LoVo (cell line): ENCODE data around the gene SSH2.

Source experiments
- DNase-seq: peaks from one replicate; pipeline ENCODE4 v3.0.0-alpha.2; 2016; ENCODE audit warnings: low spot score

Gene SSH2

GRCh38 chr17:29607557-29608195, 322.4 kb downstream of the SSH2 start:
- DNase-seq: no peak

DNA sequence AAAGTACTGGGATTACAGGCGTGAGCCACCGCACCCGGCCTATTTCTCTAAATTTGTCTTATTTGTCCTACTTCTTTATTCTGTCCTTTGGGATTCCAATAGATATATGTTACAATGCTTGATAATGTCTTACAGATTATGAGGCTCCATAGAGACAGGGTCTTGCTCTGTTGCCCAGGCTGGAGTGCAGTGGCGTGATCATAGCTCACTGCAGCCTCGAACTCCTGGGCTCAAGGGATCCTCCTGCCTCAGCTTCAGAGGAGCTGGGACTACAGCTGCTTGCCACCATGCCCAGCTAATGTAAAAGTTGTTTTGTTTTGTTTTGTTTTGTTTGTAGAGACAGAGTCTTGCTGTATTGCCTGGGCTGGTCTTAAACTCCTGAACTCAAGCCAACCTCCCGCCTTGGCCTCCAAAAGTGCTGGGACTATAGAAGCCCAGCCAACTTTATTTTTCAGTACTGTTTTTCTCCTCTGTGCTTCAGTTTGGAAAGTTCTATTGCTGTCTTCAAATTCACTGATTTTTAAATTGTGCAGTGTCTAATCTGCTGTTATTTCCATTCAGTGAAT, 326.8 kb downstream of the SSH2 start:
- no peak for DNase-seq

- DNase-seq: no peak
Measured at GRCh38 chr17:29597361-29598172, 332.5 kb downstream of the SSH2 start.

- no peak for DNase-seq
Measured at GRCh38 chr17:29596811-29597210, 333.2 kb downstream of the SSH2 start.

DNA sequence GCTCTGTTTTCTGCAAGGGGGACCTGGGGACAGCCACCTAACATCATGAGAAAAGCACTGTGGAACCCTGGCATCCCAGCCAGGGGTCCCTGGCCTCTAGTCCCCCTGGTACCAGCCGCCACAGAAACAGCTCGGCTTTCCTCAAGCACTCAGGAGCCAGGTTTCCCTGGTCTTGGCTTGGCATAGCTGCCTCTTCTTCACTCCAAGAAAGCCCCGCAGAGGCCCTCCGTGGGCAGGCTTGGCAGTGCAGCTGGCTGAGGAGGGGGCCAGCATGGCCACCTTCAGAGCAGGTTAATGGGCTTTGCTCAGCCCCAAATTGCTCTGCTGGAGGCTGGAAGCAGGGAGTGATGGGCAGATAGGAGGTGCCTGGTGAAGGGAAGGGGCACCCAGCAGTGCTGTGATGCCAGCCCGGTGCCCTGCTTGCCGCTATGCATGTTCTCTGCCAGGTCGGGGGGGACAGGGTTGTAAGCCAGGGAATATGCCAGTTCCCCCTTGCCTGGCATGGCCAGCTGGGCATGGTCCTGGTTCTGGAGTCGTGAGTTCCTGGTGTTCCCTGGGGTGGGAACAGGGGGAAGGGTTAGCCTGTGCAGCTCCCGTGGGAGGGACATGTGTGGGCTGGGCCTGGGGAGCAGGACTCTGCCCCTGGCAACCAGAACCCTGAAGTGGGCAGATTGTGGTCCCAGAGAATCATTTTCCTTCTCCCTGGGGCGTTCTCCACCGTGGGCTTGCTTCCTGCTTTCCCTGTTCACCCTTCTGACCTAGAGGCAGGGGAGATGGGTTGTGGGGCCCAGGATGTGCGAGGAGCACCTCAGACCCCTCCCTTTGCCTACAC, 333.9 kb downstream of the SSH2 start:
- DNase-seq: no peak

- no peak for DNase-seq
Measured at GRCh38 chr17:29595107-29595942, 334.7 kb downstream of the SSH2 start.

DNA sequence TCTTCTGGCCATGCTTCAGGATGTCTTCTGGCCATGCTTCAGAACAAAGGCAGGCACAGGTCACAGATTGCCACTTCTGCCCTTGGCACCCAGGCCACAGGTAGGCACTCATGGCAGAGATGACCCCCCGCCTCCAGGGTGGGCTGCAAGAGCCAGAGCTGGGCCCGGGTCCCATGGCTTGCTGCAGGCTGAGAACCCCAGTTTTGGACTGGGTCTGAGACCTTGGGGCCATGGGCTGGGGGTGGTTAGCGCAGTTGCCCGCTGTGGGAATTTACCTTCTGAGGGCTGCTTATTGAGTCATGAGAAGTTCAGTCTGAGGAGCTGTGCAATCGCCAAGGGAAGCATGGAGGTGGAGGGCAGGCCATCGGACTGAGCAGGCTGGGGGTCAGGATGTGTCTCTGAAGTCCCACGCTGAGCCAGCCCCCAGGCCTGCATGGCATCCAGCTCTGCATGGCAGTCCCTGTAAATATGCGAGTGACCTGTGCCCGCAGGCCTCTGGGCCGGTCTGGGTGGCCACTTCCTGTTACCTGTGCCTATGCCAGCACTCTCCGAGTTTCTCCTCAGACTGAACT, 335.4 kb downstream of the SSH2 start:
- DNase-seq: no peak

DNA sequence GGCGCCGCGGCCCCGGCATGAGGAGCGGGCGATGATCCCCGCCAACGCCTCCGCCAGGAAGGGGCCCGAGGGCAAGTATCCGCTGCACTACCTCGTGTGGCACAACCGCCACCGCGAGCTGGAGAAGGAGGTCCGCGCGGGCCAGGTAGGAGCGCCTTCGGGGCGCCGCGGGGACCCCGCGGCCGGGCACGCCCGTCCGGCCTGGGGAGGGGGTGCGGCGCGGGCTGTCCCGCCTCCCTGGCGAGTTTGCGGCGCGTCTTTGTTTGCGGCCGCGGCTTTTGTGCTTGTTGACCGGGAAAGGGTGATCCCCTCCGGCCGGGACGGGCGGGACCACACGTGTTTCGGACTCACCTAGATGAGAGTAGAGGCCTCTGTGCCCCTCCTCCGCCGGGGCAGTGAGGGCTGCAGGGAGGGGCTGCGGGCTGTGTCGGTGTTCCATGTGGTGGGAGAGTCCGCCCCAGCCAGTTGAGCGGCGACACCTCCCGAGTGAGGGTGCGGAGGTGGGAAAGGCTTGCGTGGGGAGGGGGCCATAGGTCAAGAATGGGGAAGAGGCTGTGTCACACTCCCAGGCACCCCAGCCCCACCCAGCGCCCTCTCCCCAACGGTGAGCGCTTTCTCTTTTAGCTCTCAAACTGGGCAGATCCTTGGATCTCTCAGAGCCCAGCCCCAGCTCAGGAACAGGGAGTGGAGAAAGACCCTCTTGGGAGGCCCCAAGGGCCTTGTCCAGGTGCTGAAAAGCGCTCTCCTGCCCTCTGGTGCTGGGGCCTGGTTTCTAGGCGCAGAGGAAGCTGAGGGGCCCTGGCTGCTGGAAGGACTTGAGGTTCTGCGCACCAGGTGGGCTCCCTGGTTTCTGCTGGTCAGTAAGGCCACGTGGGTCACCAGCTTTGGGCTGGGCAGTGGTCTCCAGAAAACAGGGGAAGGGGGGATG, 336.2 kb downstream of the SSH2 start:
- DNase-seq: peak; percentile 39

- peak; percentile 24 for DNase-seq
Measured at GRCh38 chr17:29592850-29593551, 337.0 kb downstream of the SSH2 start, which contains the start of gene ANKRD13B. Gene ANKRD13B (plus strand): TSS chr17:29593132. CDS start chr17:29593622, 490 bp downstream.

DNA sequence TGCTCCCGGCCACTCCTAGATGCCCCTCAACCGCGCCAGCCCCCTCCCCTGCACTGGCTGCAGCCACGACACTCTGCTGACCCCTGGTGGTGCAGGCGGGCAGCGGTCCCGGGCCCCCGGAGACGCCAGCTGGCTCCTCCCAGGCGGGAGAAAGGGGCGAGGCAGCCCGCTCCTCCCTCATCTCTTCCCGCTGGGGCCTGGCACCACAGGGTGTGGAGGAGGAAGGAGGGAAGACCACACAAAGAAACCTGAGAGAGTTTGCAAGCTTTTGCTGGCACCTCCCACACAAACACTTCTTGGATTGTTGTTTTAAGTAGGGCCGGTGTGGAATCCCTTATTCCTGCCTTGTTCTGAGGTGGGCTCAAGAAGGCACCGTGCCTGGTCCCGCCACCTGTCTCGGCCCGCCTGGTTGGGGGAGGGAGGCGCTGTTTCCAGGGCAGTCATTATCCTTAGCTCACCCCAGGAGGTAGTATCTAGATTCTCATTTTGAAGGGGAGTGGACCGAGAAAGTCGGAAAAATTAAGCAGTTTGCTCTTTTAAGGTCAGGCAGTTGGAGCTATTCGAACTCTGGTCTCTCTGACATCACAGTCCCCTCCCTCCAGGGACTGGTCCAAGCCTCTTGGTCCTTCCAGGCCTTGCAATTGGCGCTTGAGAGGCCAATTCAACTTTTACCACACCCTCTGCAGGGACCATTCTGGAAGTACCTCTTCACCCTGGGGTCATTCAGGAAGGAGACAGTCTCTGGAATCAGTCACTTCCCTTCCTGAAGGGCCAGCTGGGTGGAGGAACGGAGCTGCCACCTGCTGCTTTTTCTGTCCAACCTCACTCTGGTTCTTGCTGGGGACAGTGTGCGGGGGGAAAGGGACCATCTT, 338.1 kb downstream of the SSH2 start:
- DNase-seq: peak; percentile 90

- no peak for DNase-seq
Measured at GRCh38 chr17:29591146-29591736, 338.8 kb downstream of the SSH2 start.

DNA sequence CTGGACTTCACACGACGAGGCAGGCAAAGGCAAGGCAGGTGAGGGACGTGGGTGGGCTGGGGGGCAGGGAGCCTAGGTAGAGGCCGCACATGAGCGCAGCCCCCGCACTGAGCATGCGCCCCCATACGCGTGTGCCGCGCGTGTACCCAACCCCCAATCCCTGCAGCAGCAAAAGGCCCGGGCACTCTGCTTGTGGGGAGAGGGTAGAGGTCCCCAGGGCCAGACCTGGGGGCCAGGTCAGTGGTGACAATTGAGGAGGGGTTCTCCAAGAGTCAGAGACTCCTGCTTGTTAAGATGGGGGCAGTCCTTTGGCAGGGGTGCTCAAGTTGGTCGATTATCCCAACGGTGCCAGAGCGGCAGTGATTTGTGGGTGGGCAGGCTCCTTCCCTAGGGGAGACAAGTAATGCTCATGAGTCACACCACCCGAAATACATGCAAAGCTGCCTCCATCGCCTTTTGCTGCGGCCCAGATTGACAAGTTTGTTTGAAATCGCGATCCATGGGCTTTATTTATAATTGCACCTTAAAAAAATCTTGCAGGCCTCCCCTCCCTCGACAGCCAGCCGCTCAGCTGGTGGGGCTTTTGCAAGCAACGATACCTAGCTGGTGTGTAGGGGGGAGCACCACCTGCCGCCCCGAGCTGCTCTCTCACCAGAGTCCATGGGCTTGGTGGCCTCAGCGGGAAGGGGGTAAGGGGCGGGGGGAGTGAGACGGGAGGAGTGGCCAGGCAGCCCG, 339.4 kb downstream of the SSH2 start:
- DNase-seq: no peak

DNA sequence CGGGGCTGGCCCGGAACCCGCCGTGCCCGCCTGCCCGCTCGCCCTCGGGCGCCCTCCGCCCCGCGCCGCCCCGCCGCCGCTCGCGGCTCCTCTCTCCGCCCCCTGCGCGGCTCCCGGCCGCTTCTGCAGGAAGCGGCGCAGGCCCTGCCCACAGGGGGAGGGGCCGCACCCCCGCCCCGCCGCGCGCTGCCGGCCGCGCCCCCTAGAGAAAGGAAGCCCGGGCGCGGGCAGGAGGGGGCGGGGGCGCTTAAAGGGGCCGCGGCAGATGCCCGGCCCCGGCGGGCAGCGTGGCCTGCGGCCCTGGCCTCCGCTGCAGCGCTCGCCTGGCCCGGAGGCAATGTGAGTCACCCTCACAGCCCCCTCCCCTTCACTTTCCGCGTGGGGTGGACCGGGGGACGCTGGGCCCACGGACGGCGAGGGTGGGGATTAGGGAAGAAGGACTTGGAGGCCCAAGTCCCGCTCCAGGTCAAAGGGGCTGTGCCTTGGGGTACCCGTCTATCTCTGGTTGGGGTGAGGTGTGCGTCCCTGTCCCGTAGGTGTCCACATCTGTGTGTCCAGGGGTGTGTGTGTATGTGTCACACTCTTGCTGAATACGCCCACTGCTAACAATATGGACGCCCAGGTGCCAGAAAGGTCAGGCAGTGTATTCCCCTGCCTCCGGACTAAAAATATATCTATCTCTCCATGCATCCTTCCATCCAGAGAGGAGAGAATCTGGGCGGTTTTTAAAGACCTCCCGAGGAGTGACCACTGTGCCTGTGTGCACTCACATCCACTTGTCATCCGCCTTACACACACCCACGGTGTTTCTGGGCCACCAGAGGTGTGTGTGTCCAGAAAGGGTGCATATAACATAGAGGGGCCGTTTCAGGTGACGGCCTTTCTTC, 340.3 kb downstream of the SSH2 start, which contains the start of gene GIT1:
TSS of gene GIT1 (minus strand) at position 125 of the 887 bp plus-strand sequence. CDS start 270 bp downstream, outside the sequence.
- DNase-seq: peak; percentile 89

DNA sequence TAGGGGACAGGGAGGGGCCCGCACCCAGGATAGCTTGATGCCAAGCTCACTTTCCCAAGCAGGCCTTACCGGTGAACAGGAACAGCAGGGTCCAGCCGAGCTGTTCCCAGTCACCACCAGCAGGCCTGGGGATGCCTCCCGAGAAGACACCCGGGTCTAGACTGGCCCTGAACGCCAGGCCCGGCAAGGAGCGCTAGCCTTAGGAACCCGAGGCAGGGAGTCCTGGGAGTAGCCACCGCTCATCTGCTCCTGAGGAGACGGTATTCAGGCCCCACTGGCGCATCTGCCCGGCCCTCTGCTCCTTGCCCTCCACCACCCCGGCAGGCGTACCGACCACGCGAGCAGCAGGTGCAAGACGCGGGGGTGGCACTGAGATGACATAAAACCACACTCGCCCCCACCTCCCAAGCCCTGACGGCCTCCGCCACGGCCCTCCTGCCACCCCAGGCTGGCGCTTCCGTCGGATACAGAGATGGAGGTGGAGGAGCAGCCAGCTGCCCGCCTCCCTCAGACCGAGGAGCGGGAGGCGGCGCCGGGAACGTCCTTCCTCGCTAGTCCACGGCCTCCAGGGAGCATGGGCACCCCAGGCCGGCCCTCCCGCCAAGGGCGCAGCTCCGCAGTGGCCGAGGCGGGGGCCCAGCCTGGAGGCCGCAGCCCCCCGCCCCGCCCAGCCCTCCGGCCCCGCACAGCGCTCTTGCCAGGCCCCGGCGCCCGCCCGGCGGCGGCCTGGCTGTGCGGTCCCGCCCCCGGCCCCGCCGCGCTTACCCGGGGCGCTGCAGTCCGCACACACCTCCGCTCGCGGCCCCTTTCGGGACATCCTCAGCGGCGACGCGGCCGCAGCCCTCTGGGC, 341.2 kb downstream of the SSH2 start:
- no peak for DNase-seq

DNA sequence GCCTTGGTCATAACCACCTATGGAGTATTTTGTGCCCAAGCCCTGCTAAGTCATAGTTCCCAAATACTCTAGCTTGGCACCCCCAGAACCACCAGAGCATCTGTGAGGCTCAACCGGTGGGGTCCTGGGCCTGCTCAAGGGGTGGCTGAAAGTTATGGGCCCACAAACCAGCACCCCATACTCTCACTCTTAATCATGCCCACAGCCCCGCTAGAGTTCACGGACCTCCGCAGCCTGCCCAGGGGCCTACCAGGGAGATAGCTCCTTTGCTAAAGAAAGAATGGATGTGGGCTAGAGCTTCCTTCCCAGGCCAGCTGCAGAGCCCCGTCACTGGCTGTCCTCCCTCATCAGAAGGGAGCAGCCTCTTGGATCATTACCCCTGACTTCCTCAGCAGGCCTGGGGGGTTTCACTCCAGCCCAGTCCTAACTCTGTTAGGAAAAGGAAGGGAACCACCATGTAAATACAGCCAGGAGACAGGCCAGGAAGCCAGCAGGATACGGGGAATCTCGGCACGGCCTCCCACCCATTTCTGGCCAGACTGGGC, 341.9 kb downstream of the SSH2 start:
- no peak for DNase-seq
